OCI-LY3 (cell line): ENCODE results near the gene AP1S1.

Source experiments
- EZH2phosphoT487 ChIP-seq: fragments of 200-600 bp; shearing (Covaris generic); IDR thresholded peaks from 2 replicates; pipeline ENCODE4 v1.6.1; 2018; ENCODE audit warnings: antibody characterized with exemption, mixed run types, low read depth
- TF ChIP-seq, protein P1 (sequence below): fragments of 200-600, 300-600 bp; sonication (generic); IDR thresholded peaks from 2 replicates; pipeline ENCODE4 v1.5.1; 2014; ENCODE audit warnings: antibody characterized with exemption, low read length, low read depth

DNA sequence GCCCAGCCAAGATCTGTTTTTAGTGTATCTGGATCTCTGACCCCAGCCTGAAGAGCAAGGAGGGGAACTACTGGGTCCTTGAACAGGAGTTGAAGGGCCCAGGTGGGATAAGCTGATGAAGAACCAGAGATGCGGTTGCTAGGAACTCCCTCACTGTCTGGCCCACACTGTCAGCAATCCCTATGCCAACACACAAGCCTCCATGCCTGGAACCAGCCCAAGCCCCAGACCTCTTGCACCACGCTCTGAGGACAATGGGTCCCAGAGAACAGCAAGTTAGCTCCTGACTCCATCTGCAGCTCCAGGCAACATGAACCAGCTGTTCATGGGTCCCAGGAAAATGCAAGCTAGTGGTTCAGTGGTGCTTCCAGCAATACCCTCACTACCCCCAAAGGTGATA, 23.4 kb downstream of the AP1S1 start:
- TF ChIP-seq, protein P1, sequence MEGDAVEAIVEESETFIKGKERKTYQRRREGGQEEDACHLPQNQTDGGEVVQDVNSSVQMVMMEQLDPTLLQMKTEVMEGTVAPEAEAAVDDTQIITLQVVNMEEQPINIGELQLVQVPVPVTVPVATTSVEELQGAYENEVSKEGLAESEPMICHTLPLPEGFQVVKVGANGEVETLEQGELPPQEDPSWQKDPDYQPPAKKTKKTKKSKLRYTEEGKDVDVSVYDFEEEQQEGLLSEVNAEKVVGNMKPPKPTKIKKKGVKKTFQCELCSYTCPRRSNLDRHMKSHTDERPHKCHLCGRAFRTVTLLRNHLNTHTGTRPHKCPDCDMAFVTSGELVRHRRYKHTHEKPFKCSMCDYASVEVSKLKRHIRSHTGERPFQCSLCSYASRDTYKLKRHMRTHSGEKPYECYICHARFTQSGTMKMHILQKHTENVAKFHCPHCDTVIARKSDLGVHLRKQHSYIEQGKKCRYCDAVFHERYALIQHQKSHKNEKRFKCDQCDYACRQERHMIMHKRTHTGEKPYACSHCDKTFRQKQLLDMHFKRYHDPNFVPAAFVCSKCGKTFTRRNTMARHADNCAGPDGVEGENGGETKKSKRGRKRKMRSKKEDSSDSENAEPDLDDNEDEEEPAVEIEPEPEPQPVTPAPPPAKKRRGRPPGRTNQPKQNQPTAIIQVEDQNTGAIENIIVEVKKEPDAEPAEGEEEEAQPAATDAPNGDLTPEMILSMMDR, result no peak
- TF ChIP-seq EZH2phosphoT487, result no peak
